GM21528 (cell line): ENCODE data around the gene RHOV.

Experiments used
- ATAC-seq: cut with Tn5 transposase; IDR thresholded peaks from one replicate; pipeline ENCODE4 v1.9.1; 2021; ENCODE audit warnings: mild to moderate bottlenecking, moderate library complexity; ENCODE audit not compliant: unreplicated experiment, low FRiP score

The RHOV gene

DNA sequence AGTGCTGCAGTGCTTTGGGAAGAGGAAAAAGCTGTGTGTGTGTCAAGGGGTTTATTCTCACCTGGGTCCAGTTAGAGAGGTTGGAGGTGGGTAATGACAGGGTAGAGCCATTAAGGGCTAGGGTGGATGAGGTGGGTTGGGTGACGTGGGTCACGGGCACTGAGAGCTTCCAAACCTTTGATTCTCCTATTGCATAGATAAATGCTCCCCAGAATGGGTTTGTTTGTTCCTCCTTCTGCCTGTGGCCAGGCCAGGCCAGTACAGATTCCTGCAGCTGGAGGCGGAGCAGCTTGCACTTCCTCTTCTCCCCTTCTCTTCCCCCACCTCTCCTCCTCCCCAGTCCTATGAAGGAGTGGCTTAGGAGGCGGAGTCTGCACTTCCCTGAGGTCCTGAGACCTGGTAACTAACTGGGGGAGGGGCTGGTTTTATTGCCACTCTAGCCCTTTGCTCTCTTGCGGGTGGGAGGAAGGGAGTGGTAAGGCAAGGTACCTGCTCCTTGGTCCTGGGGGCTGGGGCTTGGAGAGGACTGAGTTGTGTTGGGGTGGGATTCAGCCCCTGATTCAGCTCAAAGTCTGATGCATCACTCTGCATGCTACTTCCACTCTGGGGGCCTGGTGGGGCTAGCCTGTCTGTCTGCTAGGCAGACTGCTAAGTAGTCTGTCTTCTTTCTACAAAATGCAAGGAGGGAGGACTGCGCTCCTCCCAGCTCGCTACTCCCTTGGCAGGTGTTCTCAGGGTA lies 26.6 kb downstream of the RHOV start:
- no peak for ATAC-seq

DNA sequence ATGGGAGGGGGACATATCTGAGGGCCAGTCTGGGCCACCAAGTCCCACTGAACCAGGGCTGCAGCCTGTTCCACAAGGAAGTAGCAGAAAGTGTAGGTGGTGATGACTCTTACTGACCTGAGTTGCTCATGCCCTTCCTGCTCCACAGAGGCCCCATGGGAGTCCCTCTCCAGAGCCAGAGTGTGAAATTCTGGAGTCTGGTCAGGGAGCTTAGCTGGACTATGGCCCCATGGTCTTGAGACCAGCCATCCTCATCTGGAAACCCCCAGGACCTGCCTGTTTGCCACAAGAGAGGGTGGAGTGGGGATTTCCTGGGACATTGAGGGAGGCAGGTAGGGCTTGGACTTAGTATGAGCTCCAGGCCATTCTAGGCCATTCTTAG lies 27.2 kb downstream of the RHOV start:
- no peak for ATAC-seq

DNA sequence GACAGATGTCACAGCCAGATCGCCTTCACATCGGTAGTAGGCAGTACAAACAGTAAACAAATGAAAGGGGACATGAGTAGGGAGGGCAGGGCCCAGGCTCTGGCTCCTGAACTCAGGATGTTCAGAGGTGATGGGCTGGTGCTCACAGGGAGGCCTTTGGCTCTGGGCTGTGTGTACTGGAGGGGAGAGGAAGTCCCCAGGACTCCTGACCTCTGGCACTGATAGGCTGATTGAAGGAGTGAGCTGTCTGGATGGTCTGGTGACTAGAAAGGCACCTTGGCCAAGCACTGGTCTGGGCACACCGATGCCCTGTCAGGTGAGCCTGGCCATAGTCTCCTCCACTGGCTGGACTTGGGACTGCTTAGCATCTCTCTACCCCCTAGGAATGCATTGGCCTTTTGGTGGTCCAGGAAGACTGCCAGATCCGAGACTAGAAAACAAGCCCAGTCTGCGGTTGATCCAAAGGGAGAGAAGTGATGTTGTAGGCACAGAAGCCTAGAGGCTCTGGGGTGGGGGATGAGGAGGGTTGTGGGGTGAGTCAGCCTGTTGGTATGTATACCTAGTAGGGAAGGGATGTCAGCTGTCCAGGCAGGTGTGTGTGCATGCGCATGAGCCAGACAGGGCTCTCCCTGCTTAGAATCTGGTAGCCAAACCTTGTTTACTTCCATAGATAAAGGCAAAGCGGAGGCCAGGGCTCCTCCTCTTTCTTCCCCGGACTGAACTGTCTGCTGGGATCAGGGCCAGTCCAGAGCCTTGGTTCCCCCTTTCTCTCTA lies 28.3 kb downstream of the RHOV start:
- no peak for ATAC-seq

DNA sequence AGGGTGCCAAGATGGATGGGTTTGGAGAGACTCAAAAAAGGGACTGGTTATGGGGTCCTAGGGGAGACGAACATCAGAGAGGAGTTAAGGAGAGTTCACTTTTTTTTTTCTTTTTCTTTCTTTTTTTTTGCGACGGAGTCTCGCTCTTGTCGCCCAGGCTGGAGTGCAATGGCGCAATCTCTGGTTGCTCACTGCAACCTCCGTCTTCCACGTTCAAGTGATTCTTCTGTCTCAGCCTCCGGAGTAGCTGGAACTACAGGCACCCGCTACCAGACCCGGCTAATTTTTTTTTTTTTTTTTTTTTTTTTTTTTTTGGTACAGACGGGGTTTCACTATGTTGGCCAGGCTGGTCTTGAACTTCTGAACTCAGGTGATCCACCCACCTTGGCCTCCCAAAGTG lies 29.0 kb downstream of the RHOV start:
- ATAC-seq: no peak

DNA sequence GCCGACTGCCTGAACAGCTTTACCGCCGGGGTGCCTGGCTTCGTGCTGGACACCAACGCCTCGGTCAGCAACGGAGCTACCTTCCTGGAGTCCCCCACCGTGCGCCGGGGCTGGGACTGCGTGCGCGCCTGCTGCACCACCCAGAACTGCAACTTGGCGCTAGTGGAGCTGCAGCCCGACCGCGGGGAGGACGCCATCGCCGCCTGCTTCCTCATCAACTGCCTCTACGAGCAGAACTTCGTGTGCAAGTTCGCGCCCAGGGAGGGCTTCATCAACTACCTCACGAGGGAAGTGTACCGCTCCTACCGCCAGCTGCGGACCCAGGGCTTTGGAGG lies 29.4 kb downstream of the RHOV start:
- no peak for ATAC-seq

DNA sequence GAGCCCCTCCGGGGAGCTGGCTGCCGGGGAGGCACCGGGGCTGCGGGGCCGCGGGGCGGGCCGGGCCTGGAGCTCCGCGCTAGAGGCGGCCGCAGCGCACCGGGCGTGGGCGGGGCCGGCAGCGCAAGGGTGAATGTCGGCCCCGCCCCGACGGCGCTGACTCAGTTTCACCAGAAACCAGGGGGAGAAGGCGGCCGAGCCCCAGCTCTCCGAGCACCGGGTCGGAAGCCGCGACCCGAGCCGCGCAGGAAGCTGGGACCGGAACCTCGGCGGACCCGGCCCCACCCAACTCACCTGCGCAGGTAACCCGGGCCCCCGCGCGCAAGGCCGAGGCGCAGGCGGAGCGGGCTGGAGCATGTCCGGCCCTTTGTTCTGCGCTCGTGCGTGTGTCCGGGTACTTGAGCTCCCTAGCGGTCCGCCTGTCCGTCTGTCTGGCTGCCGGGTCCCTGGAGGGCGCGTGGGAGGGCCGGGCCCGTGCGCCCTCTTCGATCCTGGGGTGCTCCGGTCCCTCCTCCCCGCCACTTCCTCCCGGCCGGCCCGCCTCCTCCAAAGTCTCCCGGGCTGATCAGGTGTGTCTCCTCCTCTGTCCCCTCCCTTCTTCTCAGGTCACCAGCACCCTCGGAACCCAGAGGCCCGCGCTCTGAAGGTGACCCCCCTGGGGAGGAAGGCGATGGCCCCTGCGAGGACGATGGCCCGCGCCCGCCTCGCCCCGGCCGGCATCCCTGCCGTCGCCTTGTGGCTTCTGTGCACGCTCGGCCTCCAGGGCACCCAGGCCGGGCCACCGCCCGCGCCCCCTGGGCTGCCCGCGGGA lies 29.9 kb downstream of the RHOV start, which contains the start of gene SPINT1:
Gene SPINT1 (plus strand): TSS at position 164 of the 811 bp plus-strand sequence. CDS start 507 bp downstream, at position 671.
- ATAC-seq: no peak

DNA sequence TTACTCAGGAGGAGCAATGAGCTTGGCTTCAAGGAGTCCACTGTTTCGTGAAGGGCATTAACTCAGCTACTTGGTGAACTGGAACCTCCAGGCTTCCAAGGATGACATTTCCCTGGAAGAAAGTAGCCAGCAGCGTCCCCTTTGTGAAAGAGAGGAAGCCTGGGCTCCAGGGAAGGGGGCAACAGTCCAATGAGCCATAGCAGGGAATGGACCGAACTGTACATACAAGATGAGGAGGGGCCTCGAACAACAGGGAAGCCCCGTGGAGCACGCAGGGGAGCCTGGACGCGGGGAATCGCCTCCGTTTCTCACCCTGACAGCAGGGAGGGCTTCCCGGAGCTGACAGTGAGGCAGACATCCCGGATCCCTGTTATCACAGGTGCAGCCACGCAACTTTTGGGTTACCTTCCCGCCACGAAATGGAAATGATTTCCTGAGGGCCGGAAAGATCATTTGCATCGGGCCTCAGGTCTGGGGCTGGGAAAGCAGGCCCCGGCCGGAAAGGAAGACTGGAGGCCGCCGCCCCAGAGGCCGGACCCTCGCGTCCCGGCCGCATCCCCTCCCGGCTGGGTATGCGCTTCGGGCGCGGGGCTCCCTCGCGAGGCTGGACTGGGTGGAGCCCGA lies 30.7 kb downstream of the RHOV start:
- ATAC-seq: no peak

DNA sequence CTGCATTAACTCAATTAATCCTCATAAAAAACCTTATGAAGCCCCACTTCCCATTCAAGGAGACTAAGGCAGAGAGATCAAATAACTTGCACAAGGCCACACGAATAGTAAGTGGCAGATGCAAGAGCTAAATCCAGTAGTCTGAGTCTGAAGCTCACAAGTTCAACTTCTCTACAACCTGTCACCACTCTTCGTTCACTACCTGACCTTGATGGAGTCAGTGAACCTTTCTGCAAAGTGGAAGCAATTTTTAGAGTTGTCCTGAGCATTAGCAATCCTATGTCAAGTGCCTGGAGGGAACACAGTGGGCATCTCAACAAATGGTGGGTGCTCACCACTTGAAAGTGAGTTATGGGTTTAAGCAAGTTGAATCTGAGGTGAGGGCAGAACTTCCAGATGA lies 32.3 kb downstream of the RHOV start:
- ATAC-seq: no peak

DNA sequence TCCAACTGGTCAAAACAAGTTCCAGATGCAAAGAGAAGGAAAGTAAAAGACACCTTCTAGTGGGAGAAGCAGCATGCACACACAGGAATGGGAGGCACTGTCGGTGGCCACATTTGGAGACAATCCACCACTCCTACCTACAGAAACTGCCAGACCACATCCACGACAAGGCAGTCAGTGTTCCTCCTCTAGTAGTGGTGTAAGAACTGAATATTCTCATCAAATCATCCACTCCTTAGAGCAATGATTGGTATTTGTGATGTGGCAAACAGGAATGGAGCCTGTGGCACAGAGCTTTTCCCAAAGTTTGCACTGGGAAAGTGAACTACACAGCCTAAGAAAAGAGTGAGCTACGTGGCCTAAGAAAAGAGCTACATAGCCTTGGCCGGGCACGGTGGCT lies 35.3 kb downstream of the RHOV start:
- ATAC-seq: no peak

DNA sequence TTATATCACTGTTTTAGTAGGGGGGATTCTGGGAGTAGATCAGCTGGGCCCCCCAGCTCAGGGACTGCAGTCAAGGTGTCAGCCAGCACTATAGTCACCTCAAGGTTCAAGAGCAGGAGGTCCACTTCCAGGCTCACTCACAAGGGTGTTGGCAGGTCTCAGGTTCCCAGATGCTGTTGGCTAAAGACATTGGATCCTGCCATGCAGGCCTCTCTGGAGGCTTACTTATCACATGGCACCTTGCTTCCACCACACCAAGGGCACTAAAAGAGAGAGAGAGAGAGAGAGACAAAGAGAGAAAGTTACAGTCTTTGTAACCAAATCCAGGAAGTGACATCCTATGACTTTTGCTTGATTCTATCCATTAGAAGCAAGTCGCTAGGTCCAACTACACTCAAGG lies 38.0 kb downstream of the RHOV start:
- ATAC-seq: no peak

DNA sequence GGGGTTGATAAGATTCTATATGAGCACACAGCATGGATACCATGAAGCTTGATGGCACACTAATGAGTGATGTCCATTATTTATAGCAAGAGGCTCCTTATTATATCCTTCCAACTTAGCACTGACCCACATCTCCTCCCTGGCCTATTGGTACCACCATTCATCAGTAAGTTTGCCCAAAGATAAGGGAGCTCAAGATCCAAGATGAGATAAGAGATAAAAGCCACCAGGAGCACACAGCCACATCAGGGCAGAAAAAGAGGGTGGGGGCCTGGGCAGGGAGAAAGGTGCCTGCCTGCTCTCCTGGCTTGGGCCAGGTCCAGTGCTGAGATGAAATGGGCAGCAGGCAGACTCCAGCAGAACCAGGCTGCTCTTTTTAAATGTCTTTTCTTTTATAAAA lies 41.1 kb downstream of the RHOV start:
- ATAC-seq: no peak

DNA sequence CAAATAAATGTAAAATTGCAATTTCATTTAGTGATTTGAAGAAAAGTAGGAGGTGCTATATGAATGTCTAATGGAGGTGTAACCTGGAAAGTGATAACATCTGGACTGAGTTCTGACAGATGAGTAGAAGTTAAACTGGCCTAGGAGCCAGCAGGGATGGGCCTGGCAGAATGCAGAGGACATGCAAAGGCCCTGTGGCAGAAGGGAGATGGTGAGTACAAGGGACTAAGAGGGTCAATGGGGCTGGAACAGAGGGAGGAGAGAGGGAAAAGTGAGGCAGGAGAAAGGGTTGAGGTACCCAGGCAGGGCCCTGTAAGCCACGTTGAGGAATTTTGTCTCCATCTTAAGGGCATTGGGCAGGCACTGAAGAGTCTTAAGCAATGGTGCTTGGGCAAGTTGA lies 42.2 kb downstream of the RHOV start:
- no peak for ATAC-seq

DNA sequence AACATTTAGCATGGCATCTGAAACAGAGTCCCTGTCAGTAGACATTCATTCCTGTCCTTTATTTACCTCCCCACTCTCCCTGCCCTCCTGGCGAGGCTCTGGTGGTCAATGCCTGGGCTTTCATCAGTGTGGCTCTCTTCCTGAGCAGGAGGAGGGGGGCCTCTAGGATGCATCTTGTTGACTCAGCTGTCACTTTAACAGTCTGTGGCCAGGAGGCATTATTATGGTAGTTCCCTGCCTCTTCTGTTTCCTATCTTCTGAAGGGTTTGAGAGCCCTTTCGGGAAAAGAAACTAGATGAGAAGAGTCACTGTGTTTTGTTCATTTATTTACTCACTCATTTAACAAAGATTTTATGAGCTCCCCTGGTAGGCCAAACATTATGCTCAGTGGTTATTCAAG lies 43.1 kb downstream of the RHOV start:
- no peak for ATAC-seq

DNA sequence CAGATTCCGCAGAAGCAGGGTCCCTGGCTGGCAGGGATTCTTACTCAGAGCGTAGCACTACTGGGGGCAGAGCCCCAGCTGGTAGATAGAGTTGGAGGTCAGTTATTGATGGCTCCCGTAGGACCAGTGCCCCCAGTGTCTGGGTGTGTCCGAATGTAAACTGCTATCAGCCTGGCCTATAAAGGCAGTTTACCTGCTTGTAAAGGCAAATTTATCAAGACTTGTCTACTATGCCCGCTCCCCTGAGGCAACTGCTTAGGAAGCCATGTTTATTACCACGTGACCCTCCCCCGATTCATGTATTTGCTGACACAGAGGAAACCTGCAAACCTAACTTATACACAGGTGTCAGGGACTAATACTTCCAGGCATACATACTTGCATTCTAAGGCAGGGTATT lies 44.9 kb downstream of the RHOV start:
- ATAC-seq: no peak

DNA sequence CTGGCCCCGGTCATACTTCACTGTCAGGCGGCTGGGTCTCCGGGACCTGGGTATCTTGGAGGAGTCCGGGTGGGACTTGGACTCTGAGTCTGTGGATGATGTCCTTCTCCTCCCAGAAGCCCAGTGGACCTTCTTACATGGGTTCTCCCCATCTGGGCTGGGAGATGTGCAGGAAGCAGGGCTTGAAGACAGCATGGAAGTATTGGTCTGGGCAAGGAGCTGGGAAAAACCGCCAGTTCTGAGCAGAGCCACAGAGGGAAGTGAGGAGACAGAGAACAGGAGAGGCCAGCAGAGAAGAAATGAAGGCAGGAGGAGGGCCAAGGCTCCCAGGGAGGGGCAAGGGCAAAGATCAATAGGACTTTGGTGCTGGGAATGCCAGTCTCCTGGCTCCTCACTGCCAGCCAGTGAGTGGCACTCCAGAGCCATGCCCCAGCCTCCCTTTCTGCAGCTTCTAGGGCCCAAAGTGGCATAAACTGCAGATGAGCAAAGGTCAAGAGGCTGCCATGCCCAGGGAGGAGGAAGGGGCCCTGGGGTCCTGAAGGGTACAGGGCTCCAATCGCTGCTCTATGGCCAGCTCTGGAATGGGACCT lies 45.5 kb downstream of the RHOV start, which contains the start of gene PPP1R14D:
Gene PPP1R14D (minus strand): TSS at position 262 of the 590 bp plus-strand sequence. CDS start 67 bp downstream, at position 195.
- no peak for ATAC-seq

DNA sequence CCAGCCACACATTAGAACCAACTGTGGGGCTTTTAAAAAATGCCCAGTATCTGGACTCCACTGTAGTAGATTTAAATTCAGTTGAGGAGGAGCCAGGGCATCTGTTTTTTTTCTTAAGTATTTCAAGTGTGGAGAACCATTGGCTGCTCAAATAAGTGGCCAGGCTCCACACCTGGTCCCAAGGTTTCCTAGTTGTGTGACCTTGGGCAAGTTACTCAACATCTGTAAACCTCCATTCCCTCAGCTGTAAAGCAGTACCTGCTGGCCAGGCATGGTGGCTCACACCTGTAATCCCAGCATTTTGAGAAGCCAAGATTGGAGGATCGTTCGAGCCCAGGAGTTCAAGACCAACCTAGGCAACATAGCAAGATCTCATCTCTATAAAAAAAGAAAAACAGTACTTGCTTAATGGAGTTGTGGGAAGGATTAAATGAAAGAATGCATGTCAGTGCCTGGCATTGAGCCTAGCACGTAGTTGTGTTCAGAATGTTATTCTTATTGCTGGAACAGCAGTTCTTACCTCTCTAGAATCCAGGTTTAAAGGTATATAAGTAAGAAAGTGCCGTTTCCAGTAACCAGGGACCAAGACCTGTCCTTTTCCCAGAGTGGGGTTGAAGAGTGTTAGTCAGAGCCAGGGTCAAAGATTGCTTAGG lies 47.5 kb downstream of the RHOV start:
- ATAC-seq: no peak

DNA sequence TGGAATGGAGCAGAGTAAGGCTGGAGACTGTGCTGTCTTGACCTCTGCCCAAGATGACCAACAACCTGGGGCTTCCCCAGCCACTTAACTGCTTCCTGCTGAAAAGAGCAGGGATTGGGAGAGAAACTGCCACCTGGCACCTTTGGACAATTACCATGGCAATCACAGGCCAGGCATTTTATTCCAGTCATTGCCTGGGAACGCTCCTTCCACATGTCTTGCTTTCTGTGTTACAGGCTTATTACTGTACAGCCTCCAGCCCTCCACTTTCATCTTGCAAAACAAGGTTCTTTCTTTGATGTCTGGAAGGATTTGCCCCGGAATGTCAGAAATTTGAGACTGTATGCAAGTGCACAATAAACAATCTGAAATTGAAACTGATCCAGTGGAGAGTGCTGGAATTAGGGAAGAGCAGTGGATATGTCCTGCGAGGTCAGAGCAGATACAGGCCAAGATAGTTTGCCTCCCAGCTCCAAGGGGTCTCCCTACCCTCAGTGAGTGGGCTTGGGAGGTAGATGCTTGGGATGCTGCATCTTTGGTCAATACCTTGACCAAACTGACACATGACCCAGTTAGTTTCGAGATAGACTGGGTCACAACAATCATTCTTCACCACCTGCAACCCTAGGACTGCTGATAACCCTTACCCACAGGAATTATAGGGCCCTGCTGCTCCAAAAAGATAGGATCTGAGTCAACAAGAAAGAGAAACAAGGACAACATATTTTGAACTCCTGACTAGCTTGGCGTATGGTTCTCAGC lies 48.2 kb downstream of the RHOV start:
- no peak for ATAC-seq

DNA sequence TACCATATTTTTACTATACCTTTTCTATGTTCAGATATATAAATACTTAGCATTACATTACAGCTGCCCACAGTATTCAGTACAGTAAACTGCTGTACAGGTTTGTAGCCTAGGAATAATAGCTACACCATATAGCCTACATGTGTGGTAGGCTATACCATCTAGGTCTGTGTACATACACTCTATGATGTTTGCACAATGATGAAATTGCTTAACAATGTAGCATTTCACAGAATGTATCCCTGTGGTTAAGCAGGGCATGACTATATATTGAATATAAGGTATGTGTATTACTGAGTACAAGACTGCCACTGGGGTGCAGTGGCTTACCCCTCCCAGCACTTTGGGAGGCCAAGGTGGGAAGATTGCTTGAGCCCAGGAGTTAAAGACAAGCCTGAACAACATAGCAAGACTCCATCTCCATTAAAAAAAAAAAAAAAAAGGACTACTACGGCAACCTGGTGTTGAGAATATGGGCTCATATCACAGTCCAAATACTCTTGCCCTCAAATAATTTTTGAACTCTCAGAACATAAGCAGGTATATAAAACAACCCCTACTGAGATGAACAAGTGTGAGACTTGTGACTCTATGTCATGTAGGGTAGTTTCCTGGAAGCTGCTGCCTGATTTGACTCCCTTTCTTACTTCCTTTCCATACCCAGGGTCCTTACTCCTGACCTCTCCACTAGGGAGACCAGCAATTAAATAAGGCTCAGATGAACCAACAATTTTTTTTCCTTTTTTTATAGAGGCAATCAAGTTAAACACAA lies 50.3 kb downstream of the RHOV start:
- no peak for ATAC-seq
